ENCODE data around the gene RNF224. TPM values are rescaled to one million over a fixed set of nuclear protein-coding genes. Genes with fewer than 3 reads are reported as not detected.

Gene RNF224
- total RNA-seq, 1 donor from 2014 or later, result 0.35 TPM

DNA sequence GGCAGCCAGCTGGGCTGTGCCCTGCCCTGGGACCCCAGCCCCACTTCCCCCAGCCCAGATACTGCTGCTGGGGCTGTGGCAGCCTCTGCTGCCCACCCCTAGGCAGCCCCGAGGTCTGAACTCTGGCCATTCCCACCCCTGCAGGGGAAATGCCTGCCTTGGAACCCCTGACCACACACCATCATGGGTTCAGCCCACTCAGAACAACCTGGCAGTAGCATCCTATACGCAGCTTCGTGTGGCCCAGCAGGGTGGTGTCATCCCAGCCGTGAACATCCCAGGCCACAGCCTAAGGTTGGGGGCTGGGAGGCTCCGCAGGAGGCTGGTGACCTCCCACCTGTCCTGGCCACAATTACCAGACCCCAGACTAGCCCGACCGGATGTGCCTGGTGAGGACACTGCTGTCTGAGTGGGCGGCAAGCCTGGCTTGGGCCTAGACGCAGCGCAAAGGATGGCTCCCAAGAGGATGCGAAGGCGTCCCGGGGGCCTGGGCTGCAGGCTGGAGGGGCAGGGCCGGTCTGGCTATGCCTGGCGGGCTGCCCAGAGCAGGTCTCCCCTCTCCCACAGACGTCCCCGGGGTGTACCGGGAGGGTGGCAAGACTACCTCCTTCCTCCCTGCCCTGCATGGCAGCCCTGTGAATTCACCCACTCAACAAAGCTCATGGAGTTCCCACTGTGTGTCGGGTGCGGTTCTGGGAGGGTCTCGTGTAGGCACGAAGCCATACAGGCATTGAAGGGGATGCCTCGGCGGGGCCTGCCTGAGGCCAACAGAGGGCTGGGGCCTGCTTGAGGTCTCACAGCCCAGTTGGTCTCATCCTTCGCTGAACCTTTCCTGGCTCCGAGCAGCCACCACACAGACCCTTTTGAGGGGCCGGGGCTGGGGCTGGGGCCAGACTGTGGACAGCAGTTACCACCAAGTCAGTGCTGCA is 1.9 kb downstream of the RNF224 start:
- intact Hi-C loops (cut with DNase I), result loop anchor here (5.0 kb wide), 1 partner anchor 112 kb away; no protein-coding TSS in a partner anchor
- Histone ChIP-seq H3K9me3 (no peaks in the 10 kb centered on the region), H3K36me3 (no peaks in the 10 kb centered on the region), H3K27me3 (peaks cover 46% of the 10 kb centered on the region), H3K4me3 (no peak overlapping the region), H3K4me1 (peaks cover 1% of the 10 kb centered on the region), H3K27ac (no peak overlapping the region)
- TF ChIP-seq CTCF (IDR thresholded peaks at IDR 0.05), result no peak
- no peak for ATAC-seq
- DNase-seq, result no peak

- no peak for DNase-seq
- TF ChIP-seq CTCF (IDR thresholded peaks at IDR 0.05), result no peak
- Histone ChIP-seq H3K27me3 (peaks cover 55% of the 10 kb centered on the region), H3K4me3 (no peak overlapping the region), H3K36me3 (no peaks in the 10 kb centered on the region), H3K27ac (no peak overlapping the region), H3K4me1 (no peaks in the 10 kb centered on the region), H3K9me3 (no peaks in the 10 kb centered on the region)
- no peak for ATAC-seq
- intact Hi-C loops (cut with DNase I), result loop anchor here (5.0 kb wide), 1 partner anchor 113 kb away; no protein-coding TSS in a partner anchor
Observed at GRCh38 chr9:137229903-137230704, 2.8 kb downstream of the RNF224 start.

- no peak within 1 kb of the TSS for H3K4me3 ChIP-seq
- no peak for DNase-seq
Observed at GRCh38 chr9:137230705-137231371, 3.5 kb downstream of the RNF224 start, which contains the start of gene SLC34A3. SLC34A3 (plus strand) TSS chr9:137230901; CDS start chr9:137231703, 802 bp downstream.

DNA sequence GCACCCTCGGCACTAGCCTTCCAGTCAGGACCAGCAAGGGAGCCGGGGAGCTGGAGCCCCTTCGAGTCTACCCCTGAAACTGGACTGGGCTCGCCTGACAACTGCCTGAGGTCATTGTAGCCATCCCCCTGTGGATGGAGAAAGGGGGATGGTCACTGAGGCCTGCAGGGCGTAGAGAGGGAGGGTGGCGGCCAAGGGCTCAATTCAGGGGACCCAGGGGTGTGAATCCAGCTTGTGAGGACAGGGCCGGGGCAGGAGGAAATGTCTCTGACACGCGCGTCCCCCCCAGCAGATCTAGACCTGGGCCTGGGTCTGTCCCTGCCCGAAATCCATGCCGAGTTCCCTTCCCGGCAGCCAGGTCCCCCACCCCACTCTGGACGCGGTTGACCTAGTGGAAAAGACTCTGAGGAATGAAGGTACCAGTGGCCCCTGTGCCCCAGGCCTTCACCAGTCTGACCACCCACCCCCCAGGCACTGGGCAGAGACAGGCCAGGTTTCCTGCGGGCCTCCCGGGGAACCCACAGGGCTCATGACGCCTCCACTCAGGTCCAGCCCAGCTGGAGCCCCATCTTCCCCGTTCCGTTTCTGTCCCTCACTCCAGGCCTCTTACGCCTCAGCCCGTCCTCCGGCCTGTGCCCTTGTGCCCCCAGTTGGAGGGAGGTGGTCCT is 4.2 kb downstream of the RNF224 start:
- Histone ChIP-seq H3K27me3 (peaks cover 59% of the 10 kb centered on the region), H3K9me3 (no peaks in the 10 kb centered on the region), H3K27ac (no peak overlapping the region), H3K36me3 (no peaks in the 10 kb centered on the region), H3K4me3 (no peak overlapping the region), H3K4me1 (peaks cover 5% of the 10 kb centered on the region)
- ATAC-seq, result no peak
- DNase-seq, result no peak
- intact Hi-C loops (cut with DNase I), result no loop called here
- no peak for TF ChIP-seq CTCF (IDR thresholded peaks at IDR 0.05)

More at GRCh38 chr9:137230705-137231371, 3.5 kb downstream of the RNF224 start, which contains the start of gene SLC34A3:
- no peak for ATAC-seq
- Histone ChIP-seq H3K4me1 (no peaks in the 10 kb centered on the region), H3K9me3 (no peaks in the 10 kb centered on the region), H3K27ac (no peak within 1 kb of the TSS), H3K36me3 (no peaks in the 10 kb centered on the region), H3K27me3 (peaks cover 57% of the 10 kb centered on the region)
- no peak for TF ChIP-seq CTCF (IDR thresholded peaks at IDR 0.05)
- intact Hi-C loops (cut with DNase I), result no loop called here

DNA sequence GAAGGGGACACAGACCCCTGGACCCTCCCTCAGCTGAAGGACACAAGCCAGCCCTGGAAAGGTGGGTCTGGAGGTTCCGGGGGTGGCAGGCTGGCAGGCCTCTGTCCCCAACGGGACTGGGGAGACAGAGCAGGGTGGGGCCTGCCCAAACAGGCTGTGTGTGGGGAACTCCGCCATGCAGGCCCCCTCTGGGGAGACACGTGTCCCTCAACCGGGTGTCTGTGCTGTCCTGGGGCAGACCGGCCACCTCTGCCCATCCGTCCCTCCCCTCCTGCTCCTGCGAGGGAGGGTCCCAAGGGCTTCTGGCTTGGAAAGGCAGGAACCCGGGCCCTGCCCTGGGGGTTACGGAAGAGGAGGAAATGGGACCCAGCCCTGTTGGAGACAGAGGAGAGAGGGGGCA is 4.8 kb downstream of the RNF224 start:
- intact Hi-C loops (cut with DNase I), result no loop called here
- no peak for TF ChIP-seq CTCF (IDR thresholded peaks at IDR 0.05)

More for the DNA sequence above, 4.8 kb downstream of the RNF224 start:
- no peaks in the 10 kb centered on the region for H3K9me3 ChIP-seq
- peaks cover 59% of the 10 kb centered on the region for H3K27me3 ChIP-seq
- no peaks in the 10 kb centered on the region for H3K36me3 ChIP-seq
- H3K4me1 ChIP-seq, result peaks cover 9% of the 10 kb centered on the region
- H3K27ac ChIP-seq, result no peak overlapping the region
- ATAC-seq, result no peak
- no peak overlapping the region for H3K4me3 ChIP-seq
- no peak for DNase-seq
